A673 (cell line): ENCODE results near the gene DTWD1.

Experiments
- EZH2 ChIP-seq: fragments of 200-600 bp; sonication (generic); IDR thresholded peaks from 2 replicates; pipeline ENCODE4 v1.6.1; 2017; ENCODE audit warnings: borderline replicate concordance, low read depth, mild to moderate bottlenecking, mixed read lengths, antibody characterized with exemption, low read length; ENCODE audit not compliant: poor library complexity, severe bottlenecking
- TF ChIP-seq, protein P1 (sequence below): fragments of 300-800, 200-600 bp; sonication (generic); conservative IDR thresholded peaks from 2 replicates; pipeline ENCODE4 v1.5.1; 2017; ENCODE audit warnings: low read depth, mild to moderate bottlenecking, antibody characterized with exemption, low read length, moderate library complexity, mixed read lengths

DNA sequence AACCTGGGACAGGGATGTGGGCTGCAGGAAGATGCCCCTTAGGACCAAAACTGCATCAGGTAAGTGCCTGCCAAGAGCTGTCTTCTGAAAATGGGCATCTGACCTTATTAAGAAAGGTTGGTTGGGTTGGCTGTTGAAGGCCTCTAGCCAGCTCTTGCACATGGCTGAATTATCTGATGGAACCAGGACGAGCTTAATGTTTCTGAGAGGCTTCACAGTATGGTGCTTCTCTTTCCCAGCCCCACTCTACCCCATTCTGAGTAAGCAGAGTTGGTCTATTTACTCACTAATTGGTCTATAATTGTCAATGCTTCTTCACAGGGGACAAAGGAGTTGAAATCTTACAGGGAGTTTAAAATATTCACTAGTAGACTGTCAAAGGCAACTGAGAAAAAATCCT lies 48.4 kb downstream of the DTWD1 start:
- TF ChIP-seq, protein P1, sequence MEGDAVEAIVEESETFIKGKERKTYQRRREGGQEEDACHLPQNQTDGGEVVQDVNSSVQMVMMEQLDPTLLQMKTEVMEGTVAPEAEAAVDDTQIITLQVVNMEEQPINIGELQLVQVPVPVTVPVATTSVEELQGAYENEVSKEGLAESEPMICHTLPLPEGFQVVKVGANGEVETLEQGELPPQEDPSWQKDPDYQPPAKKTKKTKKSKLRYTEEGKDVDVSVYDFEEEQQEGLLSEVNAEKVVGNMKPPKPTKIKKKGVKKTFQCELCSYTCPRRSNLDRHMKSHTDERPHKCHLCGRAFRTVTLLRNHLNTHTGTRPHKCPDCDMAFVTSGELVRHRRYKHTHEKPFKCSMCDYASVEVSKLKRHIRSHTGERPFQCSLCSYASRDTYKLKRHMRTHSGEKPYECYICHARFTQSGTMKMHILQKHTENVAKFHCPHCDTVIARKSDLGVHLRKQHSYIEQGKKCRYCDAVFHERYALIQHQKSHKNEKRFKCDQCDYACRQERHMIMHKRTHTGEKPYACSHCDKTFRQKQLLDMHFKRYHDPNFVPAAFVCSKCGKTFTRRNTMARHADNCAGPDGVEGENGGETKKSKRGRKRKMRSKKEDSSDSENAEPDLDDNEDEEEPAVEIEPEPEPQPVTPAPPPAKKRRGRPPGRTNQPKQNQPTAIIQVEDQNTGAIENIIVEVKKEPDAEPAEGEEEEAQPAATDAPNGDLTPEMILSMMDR: no peak
- TF ChIP-seq EZH2: no peak
